ENCODE results near the gene IRF2.
A peak's percentile ranks its signal among the peaks of the same experiment; 100 is the strongest.

Gene IRF2

GRCh38 chr4:184404047-184404446 is 70.3 kb downstream of the IRF2 start:
- DNase-seq = no peak

GRCh38 chr4:184403384-184403781 is 71.0 kb downstream of the IRF2 start:
- DNase-seq = no peak

GRCh38 chr4:184402740-184403383 is 71.5 kb downstream of the IRF2 start:
- no peak for DNase-seq

GRCh38 chr4:184402239-184402638 is 72.1 kb downstream of the IRF2 start:
- DNase-seq = no peak

- no peak for DNase-seq
These were observed 72.8 kb downstream of the IRF2 start for GRCh38 chr4:184401397-184402171.

GRCh38 chr4:184400891-184401290 is 73.5 kb downstream of the IRF2 start:
- no peak for DNase-seq

- no peak for DNase-seq
These were observed 73.9 kb downstream of the IRF2 start for GRCh38 chr4:184400375-184400870.

GRCh38 chr4:184399512-184399908 is 74.8 kb downstream of the IRF2 start:
- no peak for DNase-seq

- no peak for DNase-seq
These were observed 75.4 kb downstream of the IRF2 start for GRCh38 chr4:184398741-184399511.

- peak; percentile 10 for DNase-seq
These were observed 76.7 kb downstream of the IRF2 start for GRCh38 chr4:184397516-184398163.

- no peak for DNase-seq
These were observed 77.5 kb downstream of the IRF2 start for GRCh38 chr4:184396570-184397515.

GRCh38 chr4:184395971-184396391 is 78.4 kb downstream of the IRF2 start:
- DNase-seq = no peak

- no peak for DNase-seq
These were observed 78.9 kb downstream of the IRF2 start for GRCh38 chr4:184395451-184395917.

GRCh38 chr4:184392748-184393559 is 81.4 kb downstream of the IRF2 start:
- no peak for DNase-seq

- no peak for DNase-seq
These were observed 82.0 kb downstream of the IRF2 start for GRCh38 chr4:184392316-184392715.

GRCh38 chr4:184389978-184390900 is 84.1 kb downstream of the IRF2 start:
- DNase-seq = no peak

GRCh38 chr4:184388106-184388505 is 86.2 kb downstream of the IRF2 start:
- DNase-seq = no peak

- DNase-seq = no peak
These were observed 87.0 kb downstream of the IRF2 start for GRCh38 chr4:184387351-184387750.

GRCh38 chr4:184386271-184386781 is 88.0 kb downstream of the IRF2 start:
- DNase-seq = no peak

Data from NCI-H1694 (cell line).